Suprapubic skin (tissue), 4 donors: ENCODE results near the gene WWOX. TPM values are rescaled to one million over a fixed set of nuclear protein-coding genes. Genes with fewer than 3 reads are reported as not detected.

Experiments
- DNase-seq, 2 donors: peaks; one replicate each; pipeline ENCODE4 v3.0.0-alpha.2; 2019; ENCODE audit warnings: low spot score in 2 of 2
- H3K27ac ChIP-seq: fragments of 200-600 bp; sonication (generic); one replicate; pipeline ENCODE4 v1.5.1; 2019
- H3K27me3 ChIP-seq: fragments of 200-600 bp; sonication (generic); one replicate; pipeline ENCODE4 v1.5.1; 2019
- H3K36me3 ChIP-seq: fragments of 200-600 bp; sonication (generic); one replicate; pipeline ENCODE4 v1.5.1; 2019
- H3K4me1 ChIP-seq: fragments of 200-600 bp; sonication (generic); one replicate; pipeline ENCODE4 v1.5.1; 2019
- H3K4me3 ChIP-seq: fragments of 200-600 bp; sonication (generic); one replicate; pipeline ENCODE4 v1.5.1; 2019; ENCODE audit warnings: mild to moderate bottlenecking
- H3K9me3 ChIP-seq: fragments of 200-600 bp; sonication (generic); one replicate; pipeline ENCODE4 v1.5.1; 2019
- CTCF ChIP-seq, 2 donors: fragments of 200-600 bp in 1 of 2; fragments of 450-650 bp in 1 of 2; sonication (generic) in 1 of 2; IDR thresholded peaks; one replicate each; pipeline ENCODE4 v1.5.1; 2016 to 2019; ENCODE audit warnings: antibody characterized with exemption in 2 of 2, mild to moderate bottlenecking in 1 of 2, moderate library complexity in 1 of 2
- EP300 ChIP-seq: sonication (generic); formaldehyde crosslinking; IDR thresholded peaks from one replicate; pipeline ENCODE4 v1.6.1; 2017; ENCODE audit warnings: antibody characterized with exemption
- POLR2A ChIP-seq, 2 donors: fragments of 450-650 bp; IDR thresholded peaks; one replicate each; pipeline ENCODE4 v1.6.1; 2017; ENCODE audit warnings: antibody characterized with exemption in 2 of 2, mild to moderate bottlenecking in 2 of 2, moderate library complexity in 2 of 2
- POLR2AphosphoS5 ChIP-seq, 3 donors: sonication (generic); formaldehyde crosslinking; IDR thresholded peaks; one replicate each; pipeline ENCODE4 v1.6.1; 2017; ENCODE audit warnings: antibody characterized with exemption in 3 of 3
- WGBS: methylation state at CpG from one replicate; pipeline ENCODE4 v1.1.5; 2018; 5-methylcytosine and 5-hydroxymethylcytosine counted together
- total RNA-seq, 4 donors: library from RNA; depleted of rRNA; stranded (reverse); fragments of >200 nt; gene quantifications; one replicate each; pipeline ENCODE4 v1.1.0, GENCODE V29; 2016

The WWOX gene
- total RNA-seq, 4 donors from 2014 or later: 29.6 to 104 (median 47.3) TPM

- Histone ChIP-seq H3K27ac (no peak overlapping the region), H3K4me3 (no peak overlapping the region), H3K4me1 (peaks cover 6% of the 10 kb centered on the region), H3K36me3 (no peaks in the 10 kb centered on the region), H3K9me3 (no peaks in the 10 kb centered on the region), H3K27me3 (no peaks in the 10 kb centered on the region)
- TF ChIP-seq POLR2AphosphoS5 (IDR thresholded peaks at IDR 0.05) (no peak), EP300 (no peak), POLR2A (IDR thresholded peaks at IDR 0.05) (no peak), CTCF (IDR thresholded peaks at IDR 0.05) (no peak)
- 80% methylated on average over 4 of the region's 4 CpGs for WGBS
- no peak for DNase-seq
Measured at GRCh38 chr16:78286065-78286464, 186.6 kb downstream of the WWOX start.

GRCh38 chr16:78288888-78289287 lies 189.4 kb downstream of the WWOX start:
- no peak for DNase-seq
- no peak for TF ChIP-seq CTCF (IDR thresholded peaks at IDR 0.05)
- no peak for TF ChIP-seq POLR2AphosphoS5 (IDR thresholded peaks at IDR 0.05)
- no peak for TF ChIP-seq POLR2A (IDR thresholded peaks at IDR 0.05)
- TF ChIP-seq EP300: no peak

GRCh38 chr16:78289373-78289772 lies 189.9 kb downstream of the WWOX start:
- H3K4me1 ChIP-seq: peaks cover 35% of the 10 kb centered on the region
- no peak overlapping the region for H3K4me3 ChIP-seq
- DNase-seq: no peak
- TF ChIP-seq EP300 (no peak), POLR2AphosphoS5 (IDR thresholded peaks at IDR 0.05) (no peak), CTCF (IDR thresholded peaks at IDR 0.05) (no peak), POLR2A (IDR thresholded peaks at IDR 0.05) (no peak)
- no peaks in the 10 kb centered on the region for H3K36me3 ChIP-seq
- WGBS: 58% methylated on average over 3 of the region's 3 CpGs
- H3K27me3 ChIP-seq: no peaks in the 10 kb centered on the region
- H3K27ac ChIP-seq: no peak overlapping the region
- H3K9me3 ChIP-seq: no peaks in the 10 kb centered on the region

More at GRCh38 chr16:78288888-78289287, 189.4 kb downstream of the WWOX start:
- no peaks in the 10 kb centered on the region for H3K9me3 ChIP-seq
- H3K27me3 ChIP-seq: no peaks in the 10 kb centered on the region
- H3K4me1 ChIP-seq: peaks cover 33% of the 10 kb centered on the region
- H3K4me3 ChIP-seq: no peak overlapping the region
- WGBS: 55% methylated on average over 9 of the region's 9 CpGs
- no peaks in the 10 kb centered on the region for H3K36me3 ChIP-seq
- H3K27ac ChIP-seq: no peak overlapping the region

GRCh38 chr16:78289844-78290277 lies 190.4 kb downstream of the WWOX start:
- Histone ChIP-seq H3K4me3 (no peak overlapping the region), H3K27ac (no peak overlapping the region), H3K4me1 (peaks cover 35% of the 10 kb centered on the region), H3K36me3 (no peaks in the 10 kb centered on the region), H3K9me3 (no peaks in the 10 kb centered on the region), H3K27me3 (no peaks in the 10 kb centered on the region)
- no peak for DNase-seq
- TF ChIP-seq POLR2AphosphoS5 (IDR thresholded peaks at IDR 0.05) (no peak), POLR2A (IDR thresholded peaks at IDR 0.05) (no peak), EP300 (no peak), CTCF (IDR thresholded peaks at IDR 0.05) (no peak)
- 83% methylated on average over 7 of the region's 7 CpGs for WGBS

- Histone ChIP-seq H3K27me3 (no peaks in the 10 kb centered on the region), H3K4me1 (peaks cover 35% of the 10 kb centered on the region), H3K36me3 (no peaks in the 10 kb centered on the region), H3K27ac (no peak overlapping the region), H3K9me3 (no peaks in the 10 kb centered on the region), H3K4me3 (no peak overlapping the region)
- WGBS: 86% methylated on average over 6 of the region's 6 CpGs
- no peak for DNase-seq
- TF ChIP-seq CTCF (IDR thresholded peaks at IDR 0.05) (no peak), EP300 (no peak), POLR2A (IDR thresholded peaks at IDR 0.05) (no peak), POLR2AphosphoS5 (IDR thresholded peaks at IDR 0.05) (no peak)
Measured at GRCh38 chr16:78290395-78290794, 190.9 kb downstream of the WWOX start.
